Smooth muscle cell (in vitro differentiated cells): Measurements from ENCODE around the gene VEGFA. TPM values are rescaled to one million over a fixed set of nuclear protein-coding genes. Genes with fewer than 3 reads are reported as not detected.

Experiments
- DNase-seq: peaks from one replicate; lab custom pipeline; 2025; ENCODE audit not compliant: unreplicated experiment; lab: John Stamatoyannopoulos, UW
- H2AFZ ChIP-seq: fragments of 200-600 bp; sonication (generic); 2 replicates; pipeline ENCODE4 v1.6.0; 2016; ENCODE audit warnings: antibody characterized with exemption, low read depth, mild to moderate bottlenecking
- H3F3A ChIP-seq: fragments of 200-600 bp; sonication (generic); 2 replicates; pipeline ENCODE4 v1.6.0; 2017; ENCODE audit warnings: antibody characterized with exemption, low read depth
- H3K27ac ChIP-seq: fragments of 200-600 bp; sonication (generic); 2 replicates; pipeline ENCODE4 v1.5.1; 2016; ENCODE audit warnings: low read depth, mild to moderate bottlenecking
- H3K27me3 ChIP-seq: fragments of 200-600 bp; sonication (generic); 2 replicates; pipeline ENCODE4 v1.6.1; 2016; ENCODE audit warnings: low read depth, mild to moderate bottlenecking
- H3K36me3 ChIP-seq: fragments of 200-600 bp; sonication (generic); 2 replicates; pipeline ENCODE4 v1.5.1; 2016; ENCODE audit warnings: low read depth
- H3K4me1 ChIP-seq: fragments of 200-600 bp; sonication (generic); 2 replicates; pipeline ENCODE4 v1.5.1; 2016; ENCODE audit warnings: low read depth
- H3K4me2 ChIP-seq: fragments of 200-600 bp; sonication (generic); 2 replicates; pipeline ENCODE4 v1.6.0; 2016; ENCODE audit warnings: mild to moderate bottlenecking
- H3K4me3 ChIP-seq: fragments of 200-600 bp; sonication (generic); 2 replicates; pipeline ENCODE4 v1.5.1; 2016; ENCODE audit warnings: mild to moderate bottlenecking
- H3K79me2 ChIP-seq: fragments of 200-600 bp; sonication (generic); 2 replicates; pipeline ENCODE4 v1.6.0; 2016; ENCODE audit warnings: low read depth, mild to moderate bottlenecking
- H3K9ac ChIP-seq: fragments of 200-600 bp; sonication (generic); 2 replicates; pipeline ENCODE4 v1.6.0; 2016; ENCODE audit warnings: low read depth
- H3K9me3 ChIP-seq: fragments of 200-600 bp; sonication (generic); replicated peaks from 2 replicates; pipeline ENCODE4 v1.5.1; 2016; ENCODE audit warnings: low read depth
- H4K20me1 ChIP-seq: fragments of 200-600 bp; sonication (generic); 2 replicates; pipeline ENCODE4 v1.6.0; 2016; ENCODE audit warnings: low read depth
- WGBS: methylation state at CpG from one replicate; pipeline ENCODE4 v1.1.7; 2016; ENCODE audit warnings: low lambda C conversion rate; 5-methylcytosine and 5-hydroxymethylcytosine counted together
- polyA plus RNA-seq: library from polyadenylated mRNA; unstranded; fragments of >200 nt; fragmentation: Nextera tagmentation; extraction: Ambion mirVana; gene quantifications from 2 replicates; pipeline ENCODE4 v1.2.1, GENCODE V29; 2016
- total RNA-seq: library from RNA; depleted of rRNA; stranded (reverse); fragments of >200 nt; gene quantifications from 2 replicates; pipeline ENCODE4 v1.2.3, GENCODE V29; 2014
- TF ChIP-seq, protein P1 (sequence below): fragments of 200-600 bp; sonication (generic); IDR thresholded peaks from 2 replicates; pipeline ENCODE4 v1.5.1; 2017; ENCODE audit warnings: borderline replicate concordance, mild to moderate bottlenecking, antibody characterized with exemption; ENCODE audit not compliant: insufficient read depth, poor library complexity, severe bottlenecking

Gene VEGFA
- total and polyA plus RNA-seq, 2 experiments from 2014 or later = 116 to 136 TPM

DNA sequence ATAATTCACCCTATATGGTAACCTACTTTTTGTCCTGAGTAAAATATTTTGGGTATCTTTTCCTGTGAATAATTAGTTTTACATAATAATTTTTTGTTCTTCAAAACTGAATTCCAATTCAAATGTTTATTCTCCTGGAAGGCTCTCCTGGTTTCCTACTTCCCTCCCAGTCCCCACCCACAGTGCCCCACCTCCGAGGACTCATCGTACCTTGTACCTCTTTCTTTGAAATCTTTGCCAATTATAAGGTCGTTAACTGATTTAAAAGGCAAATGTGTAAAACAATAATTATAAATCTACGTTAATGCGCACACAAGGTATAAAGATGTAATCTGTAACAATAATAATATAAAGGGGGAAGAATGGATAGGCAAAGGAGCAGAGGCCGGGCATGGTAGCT is 40.5 kb upstream of the VEGFA start:
- TF ChIP-seq, protein P1, sequence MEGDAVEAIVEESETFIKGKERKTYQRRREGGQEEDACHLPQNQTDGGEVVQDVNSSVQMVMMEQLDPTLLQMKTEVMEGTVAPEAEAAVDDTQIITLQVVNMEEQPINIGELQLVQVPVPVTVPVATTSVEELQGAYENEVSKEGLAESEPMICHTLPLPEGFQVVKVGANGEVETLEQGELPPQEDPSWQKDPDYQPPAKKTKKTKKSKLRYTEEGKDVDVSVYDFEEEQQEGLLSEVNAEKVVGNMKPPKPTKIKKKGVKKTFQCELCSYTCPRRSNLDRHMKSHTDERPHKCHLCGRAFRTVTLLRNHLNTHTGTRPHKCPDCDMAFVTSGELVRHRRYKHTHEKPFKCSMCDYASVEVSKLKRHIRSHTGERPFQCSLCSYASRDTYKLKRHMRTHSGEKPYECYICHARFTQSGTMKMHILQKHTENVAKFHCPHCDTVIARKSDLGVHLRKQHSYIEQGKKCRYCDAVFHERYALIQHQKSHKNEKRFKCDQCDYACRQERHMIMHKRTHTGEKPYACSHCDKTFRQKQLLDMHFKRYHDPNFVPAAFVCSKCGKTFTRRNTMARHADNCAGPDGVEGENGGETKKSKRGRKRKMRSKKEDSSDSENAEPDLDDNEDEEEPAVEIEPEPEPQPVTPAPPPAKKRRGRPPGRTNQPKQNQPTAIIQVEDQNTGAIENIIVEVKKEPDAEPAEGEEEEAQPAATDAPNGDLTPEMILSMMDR = no peak
- 96% methylated on average over 6 of the region's 6 CpGs for WGBS

GRCh38 chr6:43730634-43731033 is 39.4 kb upstream of the VEGFA start:
- H3K27ac ChIP-seq = no peak overlapping the region
- no peak for DNase-seq
- no peak overlapping the region for H2AFZ ChIP-seq
- H3K4me3 ChIP-seq = no peak overlapping the region
- no peaks in the 10 kb centered on the region for H4K20me1 ChIP-seq
- no peaks in the 10 kb centered on the region for H3K4me1 ChIP-seq
- no peaks in the 10 kb centered on the region for H3K36me3 ChIP-seq
- H3K79me2 ChIP-seq = no peaks in the 10 kb centered on the region
- no peak overlapping the region for H3K9ac ChIP-seq
- TF ChIP-seq, protein P1 = no peak
- H3K4me2 ChIP-seq = no peak overlapping the region
- no peaks in the 10 kb centered on the region for H3K27me3 ChIP-seq
- no peaks in the 10 kb centered on the region for H3F3A ChIP-seq
- no peaks in the 10 kb centered on the region for H3K9me3 ChIP-seq

More for the DNA sequence above, 40.5 kb upstream of the VEGFA start:
- no peaks in the 10 kb centered on the region for H3F3A ChIP-seq
- no peaks in the 10 kb centered on the region for H3K4me1 ChIP-seq
- H3K9ac ChIP-seq = no peak overlapping the region
- no peaks in the 10 kb centered on the region for H4K20me1 ChIP-seq
- no peaks in the 10 kb centered on the region for H3K79me2 ChIP-seq
- H3K27ac ChIP-seq = no peak overlapping the region
- H3K4me2 ChIP-seq = no peak overlapping the region
- no peak for DNase-seq
- no peaks in the 10 kb centered on the region for H3K27me3 ChIP-seq
- no peaks in the 10 kb centered on the region for H3K9me3 ChIP-seq
- H3K4me3 ChIP-seq = no peak overlapping the region
- H2AFZ ChIP-seq = no peak overlapping the region
- H3K36me3 ChIP-seq = no peaks in the 10 kb centered on the region

- H3K36me3 ChIP-seq = no peaks in the 10 kb centered on the region
- H3K9ac ChIP-seq = no peak overlapping the region
- no peak overlapping the region for H3K4me2 ChIP-seq
- DNase-seq = no peak
- H3K4me1 ChIP-seq = peaks cover 5% of the 10 kb centered on the region
- H3K27ac ChIP-seq = no peak overlapping the region
- no peaks in the 10 kb centered on the region for H4K20me1 ChIP-seq
- H3K9me3 ChIP-seq = no peaks in the 10 kb centered on the region
- WGBS = 77% methylated on average over 10 of the region's 10 CpGs
- peaks cover 5% of the 10 kb centered on the region for H3F3A ChIP-seq
- no peaks in the 10 kb centered on the region for H3K27me3 ChIP-seq
- no peak overlapping the region for H3K4me3 ChIP-seq
- no peak overlapping the region for H2AFZ ChIP-seq
- TF ChIP-seq, protein P1 = no peak
- no peaks in the 10 kb centered on the region for H3K79me2 ChIP-seq
These were observed 36.3 kb upstream of the VEGFA start for GRCh38 chr6:43733471-43734293.

- H3K27me3 ChIP-seq = no peaks in the 10 kb centered on the region
- WGBS = 91% methylated on average over 3 of the region's 3 CpGs
- no peaks in the 10 kb centered on the region for H4K20me1 ChIP-seq
- no peak overlapping the region for H3K9ac ChIP-seq
- no peaks in the 10 kb centered on the region for H3K36me3 ChIP-seq
- no peak overlapping the region for H2AFZ ChIP-seq
- no peaks in the 10 kb centered on the region for H3K9me3 ChIP-seq
- TF ChIP-seq, protein P1 = no peak
- no peaks in the 10 kb centered on the region for H3K79me2 ChIP-seq
- no peak overlapping the region for H3K4me2 ChIP-seq
- H3K4me1 ChIP-seq = peaks cover 5% of the 10 kb centered on the region
- no peak overlapping the region for H3K4me3 ChIP-seq
- no peak overlapping the region for H3K27ac ChIP-seq
- H3F3A ChIP-seq = peaks cover 5% of the 10 kb centered on the region
- DNase-seq = no peak
These were observed 35.7 kb upstream of the VEGFA start for GRCh38 chr6:43734294-43734665.
